GM21526 (cell line): ENCODE measurements around the gene PHACTR3.
"Not testable (repeated sequence)": the region's sequence is repeated elsewhere in the genome, so short reads cannot be mapped to it uniquely, and the experiment has no call there.

Experiments
- ATAC-seq: cut with Tn5 transposase; IDR thresholded peaks from one replicate; pipeline ENCODE4 v1.9.1; 2021; ENCODE audit warnings: moderate library complexity; ENCODE audit not compliant: unreplicated experiment, low FRiP score

PHACTR3 gene

GRCh38 chr20:59603781-59604541, at the start of gene PHACTR3:
PHACTR3 (plus strand) TSS chr20:59604540; CDS start chr20:59605015, 475 bp downstream.
- ATAC-seq: no peak

GRCh38 chr20:59557733-59558529, 46.4 kb upstream of the PHACTR3 start:
- ATAC-seq: not testable (repeated sequence)

- no peak for ATAC-seq
Measured at GRCh38 chr20:59559024-59559817, 45.1 kb upstream of the PHACTR3 start.

GRCh38 chr20:59559863-59560262, 44.5 kb upstream of the PHACTR3 start:
- no peak for ATAC-seq

- ATAC-seq: no peak
Measured at GRCh38 chr20:59560588-59561227, 43.6 kb upstream of the PHACTR3 start.

GRCh38 chr20:59561228-59561605, 43.1 kb upstream of the PHACTR3 start:
- ATAC-seq: no peak

GRCh38 chr20:59561614-59562277, 42.6 kb upstream of the PHACTR3 start:
- no peak for ATAC-seq

GRCh38 chr20:59564171-59564570, 40.2 kb upstream of the PHACTR3 start:
- ATAC-seq: no peak

- ATAC-seq: no peak
Measured at GRCh38 chr20:59564943-59565342, 39.4 kb upstream of the PHACTR3 start.

GRCh38 chr20:59565768-59566461, 38.4 kb upstream of the PHACTR3 start:
- no peak for ATAC-seq

GRCh38 chr20:59566631-59567524, 37.5 kb upstream of the PHACTR3 start:
- ATAC-seq: no peak

- no peak for ATAC-seq
Measured at GRCh38 chr20:59567585-59568508, 36.5 kb upstream of the PHACTR3 start.

GRCh38 chr20:59568509-59569024, 35.8 kb upstream of the PHACTR3 start:
- ATAC-seq: no peak

- no peak for ATAC-seq
Measured at GRCh38 chr20:59569305-59569704, 35.0 kb upstream of the PHACTR3 start.

- no peak for ATAC-seq
Measured at GRCh38 chr20:59571151-59571550, 33.2 kb upstream of the PHACTR3 start.

GRCh38 chr20:59571551-59572314, 32.6 kb upstream of the PHACTR3 start:
- peak; percentile 64 for ATAC-seq
